HEK293 (cell line): ENCODE data around the gene SYNE1.

Experiments used
- CTCF ChIA-PET: fragments of 350-600 bp; formaldehyde crosslinking; extraction: SDS; loops from one replicate; lab custom pipeline; 2021; ENCODE audit warnings: antibody characterized with exemption; lab: Yijun Ruan, JAX
- POLR2A ChIA-PET: fragments of 300-600 bp; formaldehyde crosslinking; extraction: SDS; loops from one replicate; lab custom pipeline; 2020; ENCODE audit warnings: antibody characterized with exemption, inconsistent platforms; lab: Yijun Ruan, JAX
- H3K27ac ChIP-seq: fragments of 200-500 bp; sonication (Bioruptor generic); 2 replicates; pipeline ENCODE4 v1.5.1; 2014; ENCODE audit warnings: low read depth, low read length, control low read depth, inconsistent platforms; ENCODE audit errors: extremely low read depth
- H3K36me3 ChIP-seq, 2 experiments: fragments of 200-500 bp in 1 of 2; sonication (Bioruptor generic) in 1 of 2; 1 replicate in 1 of 2; 2 replicates in 1 of 2; pipeline ENCODE4 v1.5.1; 2014 to 2017; ENCODE audit warnings: inconsistent platforms in 2 of 2, low read length in 2 of 2; ENCODE audit not compliant: control insufficient read depth in 2 of 2, insufficient read depth in 1 of 2
- H3K4me1 ChIP-seq: fragments of 200-500 bp; sonication (Bioruptor generic); 2 replicates; pipeline ENCODE4 v1.5.1; 2014; ENCODE audit warnings: mild to moderate bottlenecking, low read length, inconsistent platforms; ENCODE audit not compliant: control insufficient read depth, insufficient read depth
- H3K4me3 ChIP-seq: 2 replicates; pipeline ENCODE4 v1.5.1; 2011; ENCODE audit warnings: low read depth, mild to moderate bottlenecking, control low read depth, low read length, moderate library complexity
- H3K9me3 ChIP-seq: fragments of 200-500 bp; sonication (Bioruptor generic); 2 replicates; pipeline ENCODE4 v1.5.1; 2014; ENCODE audit warnings: low read depth, low read length, inconsistent platforms; ENCODE audit not compliant: control insufficient read depth, insufficient read depth
- BCL11B ChIP-seq: fragments of 450-650 bp; formaldehyde crosslinking; IDR thresholded peaks from 2 replicates; pipeline ENCODE4 v1.5.1; 2016; ENCODE audit warnings: low read depth, missing biosample characterization, missing genetic modification characterization
- GLIS1 ChIP-seq: fragments of 450-650 bp; formaldehyde crosslinking; IDR thresholded peaks from 2 replicates; pipeline ENCODE4 v1.5.1; 2016; ENCODE audit warnings: missing biosample characterization, missing genetic modification characterization
- KLF8 ChIP-seq: fragments of 450-650 bp; formaldehyde crosslinking; IDR thresholded peaks from 2 replicates; pipeline ENCODE4 v1.5.1; 2016; ENCODE audit warnings: missing biosample characterization, missing genetic modification characterization
- MZF1 ChIP-seq: fragments of 450-650 bp; formaldehyde crosslinking; IDR thresholded peaks from 2 replicates; pipeline ENCODE4 v1.5.1; 2017; ENCODE audit warnings: missing biosample characterization, missing genetic modification characterization, borderline replicate concordance
- ZBTB48 ChIP-seq: fragments of 450-650 bp; formaldehyde crosslinking; IDR thresholded peaks from 2 replicates; pipeline ENCODE4 v1.5.1; 2016; ENCODE audit warnings: missing biosample characterization, missing genetic modification characterization
- ZNF138 ChIP-seq: fragments of 450-650 bp; formaldehyde crosslinking; IDR thresholded peaks from 2 replicates; pipeline ENCODE4 v1.5.1; 2016; ENCODE audit warnings: missing biosample characterization, missing genetic modification characterization, borderline replicate concordance
- ZNF16 ChIP-seq: fragments of 450-650 bp; formaldehyde crosslinking; IDR thresholded peaks from 2 replicates; pipeline ENCODE4 v1.5.1; 2016; ENCODE audit warnings: low read depth, missing biosample characterization, missing genetic modification characterization
- ZNF184 ChIP-seq: fragments of 450-650 bp; IDR thresholded peaks from 2 replicates; pipeline ENCODE4 v1.5.1; 2018; ENCODE audit warnings: missing biosample characterization, mild to moderate bottlenecking, missing genetic modification characterization
- ZNF202 ChIP-seq: fragments of 450-650 bp; formaldehyde crosslinking; IDR thresholded peaks from 2 replicates; pipeline ENCODE4 v1.5.1; 2016; ENCODE audit warnings: missing biosample characterization, missing genetic modification characterization, borderline replicate concordance
- ZNF211 ChIP-seq: fragments of 450-650 bp; formaldehyde crosslinking; IDR thresholded peaks from 2 replicates; pipeline ENCODE4 v1.5.1; 2016; ENCODE audit warnings: low read depth, missing biosample characterization, missing genetic modification characterization
- ZNF292 ChIP-seq: fragments of 450-650 bp; formaldehyde crosslinking; IDR thresholded peaks from 2 replicates; pipeline ENCODE4 v1.5.1; 2016; ENCODE audit warnings: low read depth, missing biosample characterization, missing genetic modification characterization, borderline replicate concordance
- ZNF311 ChIP-seq: fragments of 450-650 bp; formaldehyde crosslinking; IDR thresholded peaks from 2 replicates; pipeline ENCODE4 v1.5.1; 2017; ENCODE audit warnings: missing biosample characterization, missing genetic modification characterization, borderline replicate concordance
- ZNF521 ChIP-seq: fragments of 450-650 bp; formaldehyde crosslinking; IDR thresholded peaks from 2 replicates; pipeline ENCODE4 v1.5.1; 2017; ENCODE audit warnings: missing biosample characterization, mild to moderate bottlenecking, missing genetic modification characterization
- ZNF549 ChIP-seq: fragments of 450-650 bp; IDR thresholded peaks from 2 replicates; pipeline ENCODE4 v1.5.1; 2018; ENCODE audit warnings: missing biosample characterization, missing genetic modification characterization, mild to moderate bottlenecking, inconsistent platforms, moderate library complexity
- ZNF555 ChIP-seq: fragments of 450-650 bp; formaldehyde crosslinking; conservative IDR thresholded peaks from 2 replicates; pipeline ENCODE4 v1.5.1; 2017; ENCODE audit warnings: missing biosample characterization, mild to moderate bottlenecking, missing genetic modification characterization, inconsistent platforms
- ZNF621 ChIP-seq: fragments of 450-650 bp; formaldehyde crosslinking; IDR thresholded peaks from 2 replicates; pipeline ENCODE4 v1.5.1; 2017; ENCODE audit warnings: missing biosample characterization, missing genetic modification characterization
- ZNF830 ChIP-seq: fragments of 450-650 bp; IDR thresholded peaks from 2 replicates; pipeline ENCODE4 v1.5.0; 2018; ENCODE audit warnings: missing biosample characterization, missing genetic modification characterization, low read depth, mild to moderate bottlenecking, moderate library complexity
- TF ChIP-seq, protein P1 (sequence below): fragments of 450-650 bp; formaldehyde crosslinking; IDR thresholded peaks from 2 replicates; pipeline ENCODE4 v1.5.0; 2017; ENCODE audit warnings: missing biosample characterization, missing genetic modification characterization, borderline replicate concordance
- TF ChIP-seq, protein P2 (sequence below): fragments of 450-650 bp; formaldehyde crosslinking; IDR thresholded peaks from 2 replicates; pipeline ENCODE4; 2016; ENCODE audit warnings: missing biosample characterization, missing genetic modification characterization
- TF ChIP-seq, protein P3 (sequence below): fragments of 450-650 bp; formaldehyde crosslinking; IDR thresholded peaks from 2 replicates; pipeline ENCODE4 v1.5.1; 2016; ENCODE audit warnings: missing biosample characterization, missing genetic modification characterization
- TF ChIP-seq, protein P4 (sequence below): fragments of 450-650 bp; formaldehyde crosslinking; IDR thresholded peaks from 2 replicates; pipeline ENCODE4 v1.5.1; 2016; ENCODE audit warnings: missing biosample characterization, missing genetic modification characterization
- TF ChIP-seq, protein P5 (sequence below): fragments of 450-650 bp; formaldehyde crosslinking; conservative IDR thresholded peaks from 2 replicates; pipeline ENCODE4 v1.5.1; 2016; ENCODE audit warnings: low read depth, missing biosample characterization, missing genetic modification characterization

SYNE1 gene

DNA sequence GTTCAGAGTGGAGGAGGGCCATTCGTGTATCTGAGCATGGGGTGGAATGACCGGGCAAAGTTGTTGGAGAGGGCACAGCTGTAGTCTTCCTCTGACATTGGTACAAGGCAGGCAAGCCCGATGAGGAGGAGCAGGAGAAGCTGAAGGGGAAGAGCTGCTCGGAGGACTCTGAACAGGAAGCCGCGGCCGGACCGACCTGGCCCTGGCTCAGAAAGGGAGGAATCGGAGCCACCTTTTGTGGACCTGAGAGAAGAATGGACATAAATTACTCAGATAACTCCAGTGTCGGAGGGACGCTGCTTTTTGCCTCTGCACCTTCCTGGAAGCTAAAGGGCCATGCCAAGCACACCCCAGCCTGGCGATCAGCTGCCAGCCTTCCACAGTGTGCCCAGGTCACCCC, 514.7 kb downstream of the SYNE1 start:
- Histone ChIP-seq H3K4me1 (no peaks in the 10 kb centered on the region), H3K4me3 (no peak overlapping the region), H3K27ac (no peak overlapping the region), H3K36me3 (peaks cover 0 to 7% of the 10 kb centered on the region in 2 experiments; a peak in 1 of 3 replicates), H3K9me3 (no peaks in the 10 kb centered on the region)
- ChIA-PET CTCF (interaction anchor here (0.7 to 2.4 kb wide), 5 partner anchors 27 to 669 kb away, joined by 3 to 8 read pairs (median 3); no protein-coding TSS in a partner anchor), POLR2A (interaction anchor here (0.6 kb wide), 1 partner anchor 15 kb away, joined by 3 read pairs; no protein-coding TSS in a partner anchor)
- TF ChIP-seq ZNF521 (tag by site-specific recombination) (no peak), KLF8 (tag by site-specific recombination) (no peak), ZNF184 (tag by site-specific recombination) (no peak), ZNF621 (tag by site-specific recombination) (no peak), ZNF549 (tag by site-specific recombination) (no peak), ZNF211 (no peak), ZNF16 (no peak), ZNF830 (tag by site-specific recombination) (no peak), ZNF202 (no peak), ZNF138 (tag by site-specific recombination) (no peak), ZNF292 (no peak), ZNF311 (no peak), BCL11B (tag by site-specific recombination) (no peak), ZBTB48 (tag by site-specific recombination) (no peak), MZF1 (tag by site-specific recombination) (no peak)
- TF ChIP-seq, protein P1, sequence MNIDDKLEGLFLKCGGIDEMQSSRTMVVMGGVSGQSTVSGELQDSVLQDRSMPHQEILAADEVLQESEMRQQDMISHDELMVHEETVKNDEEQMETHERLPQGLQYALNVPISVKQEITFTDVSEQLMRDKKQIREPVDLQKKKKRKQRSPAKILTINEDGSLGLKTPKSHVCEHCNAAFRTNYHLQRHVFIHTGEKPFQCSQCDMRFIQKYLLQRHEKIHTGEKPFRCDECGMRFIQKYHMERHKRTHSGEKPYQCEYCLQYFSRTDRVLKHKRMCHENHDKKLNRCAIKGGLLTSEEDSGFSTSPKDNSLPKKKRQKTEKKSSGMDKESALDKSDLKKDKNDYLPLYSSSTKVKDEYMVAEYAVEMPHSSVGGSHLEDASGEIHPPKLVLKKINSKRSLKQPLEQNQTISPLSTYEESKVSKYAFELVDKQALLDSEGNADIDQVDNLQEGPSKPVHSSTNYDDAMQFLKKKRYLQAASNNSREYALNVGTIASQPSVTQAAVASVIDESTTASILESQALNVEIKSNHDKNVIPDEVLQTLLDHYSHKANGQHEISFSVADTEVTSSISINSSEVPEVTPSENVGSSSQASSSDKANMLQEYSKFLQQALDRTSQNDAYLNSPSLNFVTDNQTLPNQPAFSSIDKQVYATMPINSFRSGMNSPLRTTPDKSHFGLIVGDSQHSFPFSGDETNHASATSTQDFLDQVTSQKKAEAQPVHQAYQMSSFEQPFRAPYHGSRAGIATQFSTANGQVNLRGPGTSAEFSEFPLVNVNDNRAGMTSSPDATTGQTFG (tag by site-specific recombination) = no peak
- TF ChIP-seq, protein P2, sequence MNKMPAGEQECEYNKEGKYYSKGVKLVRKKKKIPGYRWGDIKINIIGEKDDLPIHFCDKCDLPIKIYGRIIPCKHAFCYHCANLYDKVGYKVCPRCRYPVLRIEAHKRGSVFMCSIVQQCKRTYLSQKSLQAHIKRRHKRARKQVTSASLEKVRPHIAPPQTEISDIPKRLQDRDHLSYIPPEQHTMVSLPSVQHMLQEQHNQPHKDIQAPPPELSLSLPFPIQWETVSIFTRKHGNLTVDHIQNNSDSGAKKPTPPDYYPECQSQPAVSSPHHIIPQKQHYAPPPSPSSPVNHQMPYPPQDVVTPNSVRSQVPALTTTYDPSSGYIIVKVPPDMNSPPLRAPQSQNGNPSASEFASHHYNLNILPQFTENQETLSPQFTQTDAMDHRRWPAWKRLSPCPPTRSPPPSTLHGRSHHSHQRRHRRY = no peak
- TF ChIP-seq, protein P3, sequence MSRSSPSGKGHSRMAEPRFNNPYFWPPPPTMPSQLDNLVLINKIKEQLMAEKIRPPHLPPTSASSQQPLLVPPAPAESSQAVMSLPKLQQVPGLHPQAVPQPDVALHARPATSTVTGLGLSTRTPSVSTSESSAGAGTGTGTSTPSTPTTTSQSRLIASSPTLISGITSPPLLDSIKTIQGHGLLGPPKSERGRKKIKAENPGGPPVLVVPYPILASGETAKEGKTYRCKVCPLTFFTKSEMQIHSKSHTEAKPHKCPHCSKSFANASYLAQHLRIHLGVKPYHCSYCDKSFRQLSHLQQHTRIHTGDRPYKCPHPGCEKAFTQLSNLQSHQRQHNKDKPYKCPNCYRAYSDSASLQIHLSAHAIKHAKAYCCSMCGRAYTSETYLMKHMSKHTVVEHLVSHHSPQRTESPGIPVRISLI (tag by site-specific recombination) = no peak
- TF ChIP-seq, protein P4, sequence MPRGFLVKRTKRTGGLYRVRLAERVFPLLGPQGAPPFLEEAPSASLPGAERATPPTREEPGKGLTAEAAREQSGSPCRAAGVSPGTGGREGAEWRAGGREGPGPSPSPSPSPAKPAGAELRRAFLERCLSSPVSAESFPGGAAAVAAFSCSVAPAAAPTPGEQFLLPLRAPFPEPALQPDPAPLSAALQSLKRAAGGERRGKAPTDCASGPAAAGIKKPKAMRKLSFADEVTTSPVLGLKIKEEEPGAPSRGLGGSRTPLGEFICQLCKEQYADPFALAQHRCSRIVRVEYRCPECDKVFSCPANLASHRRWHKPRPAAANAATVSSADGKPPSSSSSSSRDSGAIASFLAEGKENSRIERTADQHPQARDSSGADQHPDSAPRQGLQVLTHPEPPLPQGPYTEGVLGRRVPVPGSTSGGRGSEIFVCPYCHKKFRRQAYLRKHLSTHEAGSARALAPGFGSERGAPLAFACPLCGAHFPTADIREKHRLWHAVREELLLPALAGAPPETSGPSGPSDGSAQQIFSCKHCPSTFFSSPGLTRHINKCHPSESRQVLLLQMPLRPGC = no peak

DNA sequence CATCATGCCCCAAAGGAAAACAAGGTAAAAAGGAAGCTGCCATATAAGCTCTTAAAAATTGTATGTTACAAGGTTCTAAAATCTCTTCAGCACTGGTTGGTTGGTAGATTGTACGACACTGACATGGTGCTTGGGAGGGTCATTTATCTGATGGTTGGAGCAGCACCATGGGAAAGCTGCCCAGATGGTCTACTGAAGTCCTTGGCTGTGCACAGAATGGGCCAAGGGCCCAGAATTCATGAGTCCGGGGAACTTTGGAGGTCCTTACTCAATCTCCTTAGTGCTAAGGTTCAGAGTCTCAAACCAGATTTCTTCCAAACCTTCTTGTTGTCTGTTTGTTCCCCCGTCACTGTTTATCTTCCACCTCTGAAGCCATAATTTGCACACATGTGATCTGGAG, 515.3 kb downstream of the SYNE1 start:
- CTCF ChIA-PET = interaction anchor here (0.6 to 2.4 kb wide), 6 partner anchors 27 to 668 kb away, joined by 3 to 8 read pairs (median 3); no protein-coding TSS in a partner anchor
- no peak overlapping the region for H3K27ac ChIP-seq
- POLR2A ChIA-PET = interaction anchor here (0.6 kb wide), 1 partner anchor 15 kb away, joined by 3 read pairs; no protein-coding TSS in a partner anchor
- H3K9me3 ChIP-seq = no peaks in the 10 kb centered on the region
- peaks cover 0 to 7% of the 10 kb centered on the region in 2 experiments; a peak in 1 of 3 replicates for H3K36me3 ChIP-seq
- H3K4me1 ChIP-seq = no peaks in the 10 kb centered on the region
- no peak overlapping the region for H3K4me3 ChIP-seq
- TF ChIP-seq ZNF555 (no peak), ZNF311 (no peak), GLIS1 (no peak)
- TF ChIP-seq, protein P5, sequence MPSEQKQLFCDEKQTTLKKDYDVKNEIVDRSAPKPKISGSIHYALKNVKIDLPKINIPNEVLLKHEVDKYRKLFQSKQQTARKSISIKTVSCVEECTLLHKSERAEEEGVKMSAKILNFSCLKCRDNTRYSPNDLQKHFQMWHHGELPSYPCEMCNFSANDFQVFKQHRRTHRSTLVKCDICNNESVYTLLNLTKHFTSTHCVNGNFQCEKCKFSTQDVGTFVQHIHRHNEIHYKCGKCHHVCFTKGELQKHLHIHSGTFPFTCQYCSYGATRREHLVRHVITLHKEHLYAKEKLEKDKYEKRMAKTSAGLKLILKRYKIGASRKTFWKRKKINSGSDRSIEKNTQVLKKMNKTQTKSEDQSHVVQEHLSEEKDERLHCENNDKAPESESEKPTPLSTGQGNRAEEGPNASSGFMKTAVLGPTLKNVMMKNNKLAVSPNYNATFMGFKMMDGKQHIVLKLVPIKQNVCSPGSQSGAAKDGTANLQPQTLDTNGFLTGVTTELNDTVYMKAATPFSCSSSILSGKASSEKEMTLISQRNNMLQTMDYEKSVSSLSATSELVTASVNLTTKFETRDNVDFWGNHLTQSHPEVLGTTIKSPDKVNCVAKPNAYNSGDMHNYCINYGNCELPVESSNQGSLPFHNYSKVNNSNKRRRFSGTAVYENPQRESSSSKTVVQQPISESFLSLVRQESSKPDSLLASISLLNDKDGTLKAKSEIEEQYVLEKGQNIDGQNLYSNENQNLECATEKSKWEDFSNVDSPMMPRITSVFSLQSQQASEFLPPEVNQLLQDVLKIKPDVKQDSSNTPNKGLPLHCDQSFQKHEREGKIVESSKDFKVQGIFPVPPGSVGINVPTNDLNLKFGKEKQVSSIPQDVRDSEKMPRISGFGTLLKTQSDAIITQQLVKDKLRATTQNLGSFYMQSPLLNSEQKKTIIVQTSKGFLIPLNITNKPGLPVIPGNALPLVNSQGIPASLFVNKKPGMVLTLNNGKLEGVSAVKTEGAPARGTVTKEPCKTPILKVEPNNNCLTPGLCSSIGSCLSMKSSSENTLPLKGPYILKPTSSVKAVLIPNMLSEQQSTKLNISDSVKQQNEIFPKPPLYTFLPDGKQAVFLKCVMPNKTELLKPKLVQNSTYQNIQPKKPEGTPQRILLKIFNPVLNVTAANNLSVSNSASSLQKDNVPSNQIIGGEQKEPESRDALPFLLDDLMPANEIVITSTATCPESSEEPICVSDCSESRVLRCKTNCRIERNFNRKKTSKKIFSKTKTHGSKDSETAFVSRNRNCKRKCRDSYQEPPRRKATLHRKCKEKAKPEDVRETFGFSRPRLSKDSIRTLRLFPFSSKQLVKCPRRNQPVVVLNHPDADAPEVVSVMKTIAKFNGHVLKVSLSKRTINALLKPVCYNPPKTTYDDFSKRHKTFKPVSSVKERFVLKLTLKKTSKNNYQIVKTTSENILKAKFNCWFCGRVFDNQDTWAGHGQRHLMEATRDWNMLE (tag by site-specific recombination) = no peak
